Activated CD4-positive, alpha-beta T cell treated with anti-CD3 and anti-CD28 coated beads for 1 hour (primary cell): ENCODE data around the gene COBL.

ENCODE experiments used
- DNase-seq: peaks from one replicate; pipeline ENCODE4 v3.0.0-alpha.2; 2020

COBL gene

GRCh38 chr7:51033727-51034520, 282.7 kb downstream of the COBL start:
- no peak for DNase-seq

DNA sequence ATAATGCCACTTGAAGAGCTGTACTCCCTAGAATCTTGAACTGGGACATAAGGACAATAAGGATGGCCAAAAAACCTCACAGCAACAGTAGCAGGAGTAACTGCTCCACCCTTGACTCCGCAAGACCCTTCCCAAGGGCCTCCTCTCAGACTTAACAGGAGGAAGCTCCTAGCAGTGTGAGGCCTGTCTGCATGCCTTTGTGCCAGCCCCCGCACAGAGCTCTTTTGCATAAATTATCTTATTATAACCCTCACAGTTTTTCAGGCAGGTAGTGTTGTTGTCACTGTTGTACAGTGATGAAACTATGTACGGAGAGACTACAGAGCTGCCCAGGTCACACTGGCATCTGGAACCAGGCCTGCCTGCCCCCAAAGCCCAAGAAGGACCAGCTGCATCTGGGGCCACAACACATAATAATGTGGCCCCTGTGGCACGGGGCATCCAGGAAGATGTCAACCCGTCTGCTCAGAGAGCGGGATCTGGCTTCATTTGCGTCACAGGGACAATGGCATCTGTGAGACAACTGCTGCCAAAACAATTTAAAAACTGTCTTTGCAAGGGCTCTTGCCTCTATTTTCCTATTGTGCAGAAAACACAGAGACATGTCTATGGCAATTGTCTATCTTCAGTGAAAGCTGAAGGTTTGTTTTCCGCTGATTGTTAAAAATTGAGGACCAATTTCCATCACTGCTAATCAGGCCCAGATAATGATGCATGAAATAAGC, 284.7 kb downstream of the COBL start:
- no peak for DNase-seq

- no peak for DNase-seq
Measured at GRCh38 chr7:51031216-51031615, 285.4 kb downstream of the COBL start.

DNA sequence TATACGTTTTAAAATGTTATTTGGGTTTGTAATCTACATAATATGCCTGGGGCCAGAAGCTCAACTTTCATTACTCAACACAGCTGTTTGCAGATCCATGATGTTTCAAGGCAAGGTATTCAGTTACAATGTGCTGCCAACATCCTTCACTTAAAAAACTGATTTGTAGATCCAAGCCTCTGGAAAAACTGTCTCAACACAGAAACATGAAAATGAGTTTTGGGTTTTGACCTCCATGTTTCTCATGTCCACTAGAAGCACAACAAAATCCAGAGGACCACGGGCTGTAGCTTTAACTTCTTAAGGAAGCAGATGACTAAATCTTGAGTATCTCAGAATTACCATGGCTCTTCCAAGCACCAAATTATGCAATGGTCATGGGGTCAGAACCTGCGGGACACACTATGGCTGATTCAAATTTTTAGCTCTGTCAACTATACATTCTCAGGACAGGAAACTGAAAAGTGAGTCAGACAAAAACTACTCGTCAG, 286.9 kb downstream of the COBL start:
- DNase-seq: no peak

GRCh38 chr7:51029131-51029530, 287.5 kb downstream of the COBL start:
- no peak for DNase-seq

GRCh38 chr7:51027935-51028830, 288.4 kb downstream of the COBL start:
- DNase-seq: no peak

DNA sequence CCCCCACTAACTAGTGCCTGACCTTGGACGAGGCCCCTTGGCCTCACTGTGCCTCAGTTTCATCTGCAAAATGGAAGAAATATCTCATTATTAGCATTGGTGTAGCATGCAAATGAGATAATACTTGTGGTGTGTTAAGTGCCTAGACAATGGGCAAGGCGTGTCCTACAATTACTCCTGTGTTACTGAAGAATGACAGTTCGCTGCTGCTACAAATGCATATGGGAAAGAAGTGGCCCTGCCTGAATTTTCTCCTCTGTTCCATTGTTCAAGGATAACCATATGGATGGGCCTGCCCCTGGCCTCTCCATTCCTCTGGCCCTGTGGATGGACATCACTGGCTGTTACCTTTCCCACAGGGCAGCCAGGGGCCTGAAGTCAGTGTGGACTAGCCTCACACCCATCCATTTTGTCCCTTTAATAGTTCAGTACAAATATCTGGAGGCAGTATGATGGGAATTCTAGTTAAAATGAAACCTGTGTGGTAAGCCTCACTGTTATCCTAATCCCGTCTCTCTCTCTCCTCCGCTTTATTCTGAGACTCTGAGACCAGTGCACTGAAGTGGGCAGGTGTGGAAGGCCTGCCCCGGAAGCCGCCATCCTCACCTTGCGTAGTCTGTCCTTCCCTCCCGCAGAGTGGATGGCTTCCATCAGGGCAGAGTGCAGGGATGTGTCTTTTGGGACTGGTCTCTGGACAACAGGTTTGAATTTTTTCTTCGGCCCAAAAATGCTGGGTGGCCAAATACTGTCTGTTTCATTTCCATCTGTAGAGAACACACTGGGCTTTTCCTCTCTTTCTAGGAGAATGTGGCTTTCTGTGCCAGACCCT, 289.3 kb downstream of the COBL start:
- no peak for DNase-seq

DNA sequence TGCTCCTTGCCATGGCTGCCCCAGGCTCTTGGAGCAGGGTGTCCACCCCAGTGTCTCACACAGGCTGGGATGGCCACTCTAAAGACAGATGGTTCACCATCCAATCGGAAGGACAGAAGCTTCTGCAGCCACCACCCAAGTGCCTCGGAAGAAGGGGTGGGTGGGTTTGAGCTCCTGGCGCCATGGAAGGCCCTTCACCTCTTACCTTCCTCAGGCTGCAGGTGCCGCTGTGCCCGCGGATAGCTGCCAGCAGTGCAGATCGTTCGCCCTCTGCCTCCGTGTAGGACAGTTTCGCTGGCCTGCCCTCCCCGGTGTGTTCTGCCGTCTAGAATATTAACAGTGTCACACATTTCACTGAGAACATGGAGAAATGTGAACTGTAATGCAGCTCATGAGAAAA, 290.3 kb downstream of the COBL start:
- DNase-seq: no peak

DNA sequence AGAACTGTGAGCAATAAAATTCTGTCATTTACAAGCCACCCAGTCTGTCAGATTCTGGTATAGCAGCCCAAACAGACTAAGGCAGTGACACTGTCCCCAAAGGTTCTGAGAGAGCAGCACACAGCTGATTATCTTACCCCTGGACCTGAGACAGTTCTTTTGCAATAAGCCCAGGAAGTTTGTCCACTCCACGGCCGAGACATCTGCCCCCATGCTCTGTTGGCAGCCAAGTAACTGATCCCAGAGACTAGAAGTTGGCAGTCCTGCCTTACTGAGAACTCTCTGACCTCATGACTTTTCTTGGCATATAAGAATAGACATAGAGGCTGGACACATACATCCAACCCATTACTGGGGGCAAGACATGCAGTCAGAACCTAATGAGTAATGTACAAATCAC, 290.9 kb downstream of the COBL start:
- DNase-seq: no peak

DNA sequence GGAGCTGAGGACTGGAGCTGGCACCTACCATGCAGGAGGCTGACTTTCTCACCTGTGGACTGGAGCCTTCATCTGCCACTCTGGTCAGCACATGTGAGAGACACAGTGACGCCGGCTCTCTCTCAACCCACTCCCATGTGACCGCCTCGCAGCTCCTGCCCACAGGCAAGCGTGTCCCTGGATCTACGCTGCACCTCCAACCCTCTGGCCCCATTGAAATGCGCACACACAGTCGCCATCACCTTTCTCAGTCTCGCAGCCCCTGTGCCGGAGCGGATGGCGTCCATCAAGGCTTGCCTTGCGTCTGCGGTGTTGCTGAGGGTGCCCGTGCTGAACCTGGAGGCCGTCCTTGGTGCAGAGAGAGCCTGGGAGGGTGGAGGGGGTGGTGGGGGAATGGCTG, 291.7 kb downstream of the COBL start:
- no peak for DNase-seq

GRCh38 chr7:51023547-51023946, 293.1 kb downstream of the COBL start:
- no peak for DNase-seq

DNA sequence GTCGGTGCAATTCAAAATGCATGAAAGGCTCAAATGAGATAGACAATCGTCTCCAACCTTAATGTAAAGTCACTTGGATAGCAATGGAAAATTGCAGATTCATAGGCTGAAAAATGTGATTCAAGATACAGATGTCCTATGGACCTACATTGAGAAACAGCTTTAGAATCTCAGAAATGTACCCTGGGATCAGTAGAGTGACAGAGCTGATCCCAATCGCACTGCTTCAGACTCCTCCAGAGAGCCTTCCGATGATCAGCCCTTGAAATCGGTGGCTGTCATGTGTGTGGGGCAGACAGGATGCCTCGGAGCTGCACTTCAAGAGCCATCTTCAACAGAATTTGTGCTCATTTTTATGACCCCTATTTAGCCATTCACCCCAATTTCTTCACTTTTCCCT, 293.8 kb downstream of the COBL start:
- no peak for DNase-seq

GRCh38 chr7:51021906-51022570, 294.6 kb downstream of the COBL start:
- DNase-seq: no peak

GRCh38 chr7:51020944-51021343, 295.7 kb downstream of the COBL start:
- DNase-seq: no peak

DNA sequence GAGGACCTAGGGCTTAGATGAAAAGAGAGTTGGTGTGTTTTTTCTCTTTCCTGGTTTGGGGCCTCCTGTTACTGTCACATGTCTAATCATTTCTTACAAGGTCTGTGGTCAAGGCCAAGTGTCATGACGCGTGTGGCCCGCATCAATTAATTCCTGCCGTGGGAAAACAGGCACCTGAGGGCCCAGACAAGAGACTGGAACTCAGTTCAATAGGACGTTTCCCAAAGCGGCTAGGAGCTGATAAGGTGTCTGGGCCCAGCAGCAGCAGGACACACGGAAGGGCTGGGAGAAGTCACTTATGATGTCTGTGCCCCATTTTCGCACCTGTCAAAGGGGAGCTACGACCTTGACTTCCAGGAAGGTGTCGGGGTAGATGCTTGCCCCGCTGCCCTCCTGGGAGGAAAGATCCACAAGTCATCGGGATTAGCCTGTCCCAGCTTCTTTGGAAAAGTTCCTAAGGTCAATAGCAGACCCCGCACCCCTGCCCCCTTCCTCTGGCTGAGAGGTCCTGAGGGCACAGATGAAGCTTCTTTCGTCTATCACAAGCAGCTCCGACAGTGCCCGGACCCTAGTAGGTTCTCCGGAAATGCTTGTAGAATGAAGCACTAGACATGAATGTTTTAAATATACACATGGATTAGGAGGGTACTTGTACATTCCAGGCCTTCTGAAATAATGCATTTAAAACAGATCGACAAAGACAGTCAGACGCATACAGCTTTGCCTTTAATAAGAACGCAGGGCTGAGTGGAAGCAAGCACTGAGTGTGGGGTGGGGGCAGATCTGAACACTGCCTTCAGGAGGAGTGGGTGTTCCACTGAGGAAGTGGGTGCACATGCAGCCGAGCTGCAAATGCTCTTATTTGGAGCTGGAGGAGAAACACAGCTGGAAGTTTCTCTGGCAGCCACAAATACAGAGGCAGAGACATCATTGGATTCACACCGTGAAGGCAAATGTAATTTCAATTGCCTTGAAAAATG, 296.4 kb downstream of the COBL start:
- DNase-seq: no peak

- DNase-seq: no peak
Measured at GRCh38 chr7:51019191-51019844, 297.3 kb downstream of the COBL start.

DNA sequence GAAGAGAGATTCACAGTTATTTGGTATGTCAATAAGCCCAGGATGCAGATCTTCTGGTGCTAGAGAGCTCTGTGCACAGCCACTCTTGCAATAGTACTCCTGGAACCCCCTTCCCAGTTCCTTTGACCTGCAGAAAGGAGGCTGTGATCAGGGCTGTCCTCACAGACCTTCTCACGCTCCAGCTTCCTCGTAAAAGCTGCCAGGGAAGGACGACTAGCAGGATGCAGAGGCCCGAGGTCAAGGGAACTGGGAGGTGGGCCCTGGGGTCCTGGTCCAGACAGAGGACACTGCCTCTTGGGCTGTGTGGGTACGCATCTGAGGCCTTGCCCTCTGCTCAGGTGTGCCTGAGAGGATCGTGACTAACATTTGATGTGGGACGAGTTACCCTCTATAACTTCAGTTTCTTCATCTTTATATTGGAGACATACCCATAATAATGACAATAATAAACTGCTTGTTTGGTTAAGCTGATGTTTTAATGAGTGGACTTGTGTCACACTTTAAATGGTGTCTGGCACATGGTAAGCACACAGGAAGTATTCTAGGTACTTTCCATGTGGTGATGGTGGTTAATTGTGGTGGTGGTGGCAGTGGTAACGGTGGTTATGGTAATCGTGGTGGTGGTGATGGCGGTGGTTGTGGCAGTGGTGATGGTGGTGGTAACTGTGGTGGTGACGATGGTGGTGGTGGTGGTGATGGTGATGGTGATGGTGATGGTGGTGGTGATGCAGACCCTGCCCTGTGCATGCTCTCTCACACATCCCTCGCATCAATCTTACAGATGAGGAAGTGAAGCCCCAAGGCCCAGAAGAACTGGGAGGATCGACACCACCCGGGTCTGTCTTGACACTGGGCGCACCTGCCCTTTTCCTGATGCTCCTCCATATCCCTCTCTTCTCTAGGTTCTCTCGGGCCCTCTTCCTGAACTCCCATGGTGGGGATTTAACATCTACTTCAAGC, 298.8 kb downstream of the COBL start:
- DNase-seq: no peak

- no peak for DNase-seq
Measured at GRCh38 chr7:51016546-51016945, 300.1 kb downstream of the COBL start.

DNA sequence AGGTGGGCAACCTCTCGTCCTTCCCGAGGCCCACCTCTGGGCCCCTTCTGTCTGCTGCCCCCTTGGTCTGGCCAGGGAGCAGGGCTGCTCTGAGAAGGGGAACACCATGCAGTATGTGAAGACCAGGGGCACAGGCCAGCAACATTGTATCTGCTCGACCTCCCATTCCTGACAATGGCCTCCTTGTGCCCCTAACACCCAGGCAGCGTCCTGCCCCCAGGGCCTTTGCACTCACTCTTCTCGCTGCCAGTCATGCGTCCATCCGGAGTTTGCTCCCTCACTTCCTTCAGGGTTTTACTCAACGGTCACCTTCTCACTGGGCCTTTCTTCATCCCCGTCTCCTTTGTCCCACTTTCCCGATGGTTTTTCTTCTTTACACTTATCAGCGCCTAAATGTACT, 301.0 kb downstream of the COBL start:
- no peak for DNase-seq
